Subcutaneous preadipocyte (primary cell): ENCODE results near the gene RIPOR1. TPM values are rescaled to one million over a fixed set of nuclear protein-coding genes. Genes with fewer than 3 reads are reported as not detected.

Experiments
- small RNA-seq: library from RNA; depleted of rRNA; stranded (forward); fragments of <200 nt; gene quantifications from one replicate; pipeline ENCODE3, GENCODE V24; 2012
- total RNA-seq: library from RNA; depleted of rRNA; stranded (reverse); fragments of >200 nt; gene quantifications from 2 replicates; pipeline ENCODE4 v1.2.3, GENCODE V29; 2012

RIPOR1 gene, protein sequence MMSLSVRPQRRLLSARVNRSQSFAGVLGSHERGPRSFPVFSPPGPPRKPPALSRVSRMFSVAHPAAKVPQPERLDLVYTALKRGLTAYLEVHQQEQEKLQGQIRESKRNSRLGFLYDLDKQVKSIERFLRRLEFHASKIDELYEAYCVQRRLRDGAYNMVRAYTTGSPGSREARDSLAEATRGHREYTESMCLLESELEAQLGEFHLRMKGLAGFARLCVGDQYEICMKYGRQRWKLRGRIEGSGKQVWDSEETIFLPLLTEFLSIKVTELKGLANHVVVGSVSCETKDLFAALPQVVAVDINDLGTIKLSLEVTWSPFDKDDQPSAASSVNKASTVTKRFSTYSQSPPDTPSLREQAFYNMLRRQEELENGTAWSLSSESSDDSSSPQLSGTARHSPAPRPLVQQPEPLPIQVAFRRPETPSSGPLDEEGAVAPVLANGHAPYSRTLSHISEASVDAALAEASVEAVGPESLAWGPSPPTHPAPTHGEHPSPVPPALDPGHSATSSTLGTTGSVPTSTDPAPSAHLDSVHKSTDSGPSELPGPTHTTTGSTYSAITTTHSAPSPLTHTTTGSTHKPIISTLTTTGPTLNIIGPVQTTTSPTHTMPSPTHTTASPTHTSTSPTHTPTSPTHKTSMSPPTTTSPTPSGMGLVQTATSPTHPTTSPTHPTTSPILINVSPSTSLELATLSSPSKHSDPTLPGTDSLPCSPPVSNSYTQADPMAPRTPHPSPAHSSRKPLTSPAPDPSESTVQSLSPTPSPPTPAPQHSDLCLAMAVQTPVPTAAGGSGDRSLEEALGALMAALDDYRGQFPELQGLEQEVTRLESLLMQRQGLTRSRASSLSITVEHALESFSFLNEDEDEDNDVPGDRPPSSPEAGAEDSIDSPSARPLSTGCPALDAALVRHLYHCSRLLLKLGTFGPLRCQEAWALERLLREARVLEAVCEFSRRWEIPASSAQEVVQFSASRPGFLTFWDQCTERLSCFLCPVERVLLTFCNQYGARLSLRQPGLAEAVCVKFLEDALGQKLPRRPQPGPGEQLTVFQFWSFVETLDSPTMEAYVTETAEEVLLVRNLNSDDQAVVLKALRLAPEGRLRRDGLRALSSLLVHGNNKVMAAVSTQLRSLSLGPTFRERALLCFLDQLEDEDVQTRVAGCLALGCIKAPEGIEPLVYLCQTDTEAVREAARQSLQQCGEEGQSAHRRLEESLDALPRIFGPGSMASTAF
- 29.4 and 29.5 TPM in 2 replicates for total RNA-seq

DNA sequence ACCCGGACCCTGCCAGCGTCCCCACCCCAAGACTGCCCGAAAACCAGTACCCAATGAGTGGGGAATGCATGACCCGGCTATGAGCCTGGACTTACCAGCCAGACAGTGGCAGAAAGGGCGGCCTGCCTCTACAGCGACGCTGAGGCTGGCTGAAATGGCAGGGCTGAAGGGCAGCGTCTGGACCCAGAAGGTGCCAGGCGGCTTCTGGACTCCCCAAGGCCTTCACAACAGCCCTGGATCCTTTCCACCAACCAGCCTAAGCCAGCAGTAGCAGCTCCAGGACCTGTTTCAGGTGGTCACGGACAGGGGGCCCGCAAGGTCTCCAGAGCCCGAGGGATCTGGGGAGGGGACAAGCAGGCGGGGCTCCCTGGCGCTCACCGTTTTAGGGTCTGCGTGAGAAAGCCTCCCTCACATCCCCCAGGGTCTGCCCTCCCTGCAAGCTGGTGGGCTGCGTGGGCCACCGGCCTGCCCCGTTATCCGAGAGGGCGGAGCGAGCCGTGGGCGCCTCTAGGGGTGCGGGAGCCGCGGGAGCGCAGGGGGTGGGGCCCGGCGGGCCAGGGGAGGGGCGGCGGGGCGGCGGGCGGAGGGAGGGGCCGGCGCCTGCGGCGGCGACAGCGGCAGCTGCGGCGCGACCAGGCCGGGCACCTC is at the start of gene RIPOR1:
TSS of gene RIPOR1 (plus strand) at position 608 of the 648 bp plus-strand sequence. CDS start 9,618 bp downstream, outside the sequence.

DNA sequence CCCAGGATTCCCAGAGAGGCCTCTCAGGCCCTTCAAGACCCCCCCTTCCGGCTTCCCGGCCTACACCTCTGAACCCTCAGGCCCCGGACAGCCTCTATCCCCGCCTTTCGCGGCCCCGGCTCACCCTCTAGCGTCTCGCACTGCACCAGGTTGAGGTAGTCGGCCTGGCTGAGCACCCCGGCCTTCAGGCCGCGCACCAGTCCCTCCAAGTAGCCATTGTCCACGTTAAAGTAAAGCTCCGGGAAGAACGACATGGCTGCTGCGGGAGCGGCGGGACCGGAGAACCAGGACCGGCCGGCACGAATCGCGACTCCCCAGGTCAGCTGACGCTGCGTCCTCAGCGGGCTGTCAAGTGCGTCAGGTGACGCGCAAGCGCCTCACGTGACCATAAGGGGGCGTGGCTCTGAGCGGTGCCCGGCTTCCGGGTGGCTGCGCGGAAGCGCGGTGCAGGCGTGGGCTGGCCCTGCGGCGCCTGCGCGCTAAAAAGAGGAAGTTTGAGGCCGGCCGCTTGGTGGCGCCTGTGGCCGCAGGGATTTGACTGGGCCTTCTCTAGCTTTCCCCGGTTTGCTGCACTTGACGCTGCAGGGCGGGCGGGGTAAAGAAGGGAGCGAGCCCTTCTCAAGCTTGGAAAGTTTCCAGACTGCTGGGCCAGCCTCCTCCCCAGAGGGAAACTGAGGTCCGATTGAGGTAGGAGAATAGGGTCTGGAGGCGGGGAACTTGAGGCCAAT is 47.6 kb upstream of the RIPOR1 start, which contains the start of gene ATP6V0D1:
TSS of gene ATP6V0D1 (minus strand) at position 325 of the 728 bp plus-strand sequence. CDS start at position 254, 71 bp downstream.

DNA sequence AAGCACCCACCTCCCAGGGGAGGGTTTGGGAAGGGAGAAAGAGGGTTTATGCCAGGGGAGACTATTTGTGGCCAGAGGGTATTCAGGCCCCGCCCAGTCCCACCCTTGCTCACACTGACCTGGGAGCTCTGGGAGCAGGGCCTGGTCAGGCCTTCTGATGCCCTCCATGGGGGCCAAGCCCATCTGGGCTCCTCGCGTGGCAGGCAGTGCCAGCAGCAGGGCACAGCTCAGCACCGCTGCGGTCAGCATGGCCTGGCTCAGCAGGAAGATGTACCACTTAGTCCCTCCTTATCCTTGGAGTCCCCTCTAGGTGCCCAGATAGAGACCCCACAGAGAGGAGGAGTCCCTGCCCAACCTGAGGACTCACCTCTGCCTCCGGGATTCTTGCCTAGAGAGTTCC is 45.5 kb upstream of the RIPOR1 start, which contains the start of gene AGRP:
TSS of gene AGRP (minus strand) at position 398 of the 400 bp plus-strand sequence. CDS start at position 249, 149 bp downstream.

DNA sequence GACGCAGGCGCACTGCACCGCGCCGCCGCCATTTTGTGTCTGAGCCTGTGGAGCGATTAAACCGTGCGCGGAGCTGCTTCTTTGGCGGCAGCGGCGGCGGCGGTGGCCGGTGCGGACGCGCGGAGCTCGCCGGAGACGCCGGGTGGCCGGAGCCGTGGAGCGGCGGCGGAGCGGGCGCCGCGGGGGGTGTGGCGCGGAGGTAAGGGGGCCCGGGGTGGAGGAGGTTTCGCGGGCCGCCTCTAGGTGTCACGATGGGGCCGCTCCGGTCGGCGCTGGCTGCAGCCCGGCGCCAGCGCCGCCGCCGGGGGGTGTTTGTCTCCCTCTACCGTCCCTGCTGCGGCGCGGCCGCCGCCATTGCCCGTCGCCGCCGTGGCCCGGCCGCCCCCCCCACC is 33.9 kb downstream of the RIPOR1 start, which contains the start of gene CTCF:
TSS of gene CTCF (plus strand) at position 1 of the 392 bp plus-strand sequence. CDS start 48,307 bp downstream, outside the sequence.

Small RNA genes within 50 kb of the gene (small RNA-seq; reads per million reads assigned to genes)
- not detected for gene AC027682.3

Other genes with a start within 250 kb of the RIPOR1 start
- gene PLEKHG4, start 249.3 kb upstream of the RIPOR1 start, total RNA-seq = 63.2 and 69.0 TPM in 2 replicates
- gene KCTD19, start 202.1 kb upstream of the RIPOR1 start, total RNA-seq = not detected in 2 replicates
- not detected in 2 replicates for gene LRRC36, start 202.0 kb upstream of the RIPOR1 start, total RNA-seq
- 0.37 and 0.98 TPM in 2 replicates for gene TPPP3, start 135.3 kb upstream of the RIPOR1 start, total RNA-seq
- gene ZDHHC1, start 112.4 kb upstream of the RIPOR1 start, total RNA-seq = 9.2 and 9.8 TPM in 2 replicates
- 0.59 TPM in 1 of 2 replicates, not detected in the other for gene HSD11B2, start 97.7 kb upstream of the RIPOR1 start, total RNA-seq
- 110 and 129 TPM in 2 replicates for gene ATP6V0D1, start 47.7 kb upstream of the RIPOR1 start, total RNA-seq
- gene AGRP, start 45.3 kb upstream of the RIPOR1 start, total RNA-seq = not detected in 2 replicates
- gene CTCF, start 33.7 kb downstream of the RIPOR1 start, total RNA-seq = 21.7 and 33.2 TPM in 2 replicates
- gene CARMIL2, start 116.3 kb downstream of the RIPOR1 start, total RNA-seq = 0.37 and 0.39 TPM in 2 replicates
- gene ACD, start 131.4 kb downstream of the RIPOR1 start, total RNA-seq = 25.4 and 31.5 TPM in 2 replicates
- 0.59 and 1.1 TPM in 2 replicates for gene PARD6A, start 132.1 kb downstream of the RIPOR1 start, total RNA-seq
- gene ENKD1, start 137.9 kb downstream of the RIPOR1 start, total RNA-seq = 15.8 and 16.9 TPM in 2 replicates
- 3.3 and 3.9 TPM in 2 replicates for gene C16orf86, start 138.0 kb downstream of the RIPOR1 start, total RNA-seq
- gene GFOD2, start 190.5 kb downstream of the RIPOR1 start, total RNA-seq = 13.2 and 17.0 TPM in 2 replicates